ENCODE results near the gene PCDHGA10. TPM values are rescaled to one million over a fixed set of nuclear protein-coding genes. Genes with fewer than 3 reads are reported as not detected.

PCDHGA10 gene
- total and polyA plus RNA-seq, 2 experiments from 2014 or later, result 4.6 to 11.1 TPM

DNA sequence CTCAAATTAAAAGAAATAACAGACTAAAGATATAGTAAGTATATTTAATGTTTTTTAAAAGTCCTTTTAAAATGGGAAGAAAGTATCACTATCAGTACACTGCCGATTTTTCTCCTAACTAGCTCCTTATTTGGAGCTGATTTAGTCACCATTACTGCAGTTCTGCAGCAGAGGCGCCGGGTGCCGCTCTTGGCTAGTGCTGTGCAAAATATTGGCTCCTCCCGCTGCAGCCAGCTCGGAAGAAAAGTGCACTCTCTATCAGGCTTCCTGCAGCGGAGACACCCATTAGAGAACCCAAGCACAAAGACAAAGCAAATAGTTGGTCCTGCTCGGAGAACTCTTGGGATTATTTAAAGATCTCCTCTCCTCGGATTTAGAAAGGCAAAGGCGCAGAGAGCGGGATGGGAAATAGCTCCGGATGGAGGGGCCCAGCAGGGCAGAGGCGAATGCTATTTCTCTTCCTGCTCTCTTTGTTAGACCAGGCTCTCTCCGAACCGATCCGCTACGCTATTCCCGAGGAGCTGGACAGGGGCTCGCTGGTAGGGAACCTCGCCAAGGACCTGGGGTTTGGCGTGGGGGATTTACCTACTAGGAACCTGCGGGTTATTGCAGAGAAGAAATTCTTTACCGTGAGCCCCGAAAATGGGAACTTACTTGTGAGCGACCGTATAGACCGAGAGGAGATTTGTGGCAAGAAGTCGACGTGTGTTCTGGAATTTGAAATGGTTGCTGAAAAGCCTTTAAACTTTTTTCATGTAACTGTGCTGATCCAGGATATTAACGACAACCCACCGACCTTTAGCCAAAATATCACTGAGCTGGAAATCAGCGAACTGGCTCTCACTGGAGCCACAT, 42.6 kb upstream of the PCDHGA10 start, which contains the start of gene PCDHGB3:
TSS of gene PCDHGB3 (plus strand) at position 249 of the 855 bp plus-strand sequence. CDS start at position 402, 153 bp downstream.
- DNase-seq, result peak; percentile 81

GRCh38 chr5:141371572-141372475, 41.0 kb upstream of the PCDHGA10 start:
- TF ChIP-seq EZH2phosphoT487 (IDR thresholded peaks at IDR 0.05; ENCODE audit: insufficient read depth, low read depth) (no peak), EZH2 (IDR thresholded peaks at IDR 0.05; ENCODE audit: insufficient read depth, poor library complexity, severe bottlenecking) (no peak)
- Histone ChIP-seq H3K36me3 (ENCODE audit: low read depth) (no peaks in the 10 kb centered on the region), H3K4me1 (ENCODE audit: insufficient read depth) (no peaks in the 10 kb centered on the region), H3K9me2 (ENCODE audit: insufficient read depth) (no peaks in the 10 kb centered on the region), H3K9me3 (ENCODE audit: low read depth) (no peaks in the 10 kb centered on the region), H3F3A (ENCODE audit: insufficient read depth) (no peaks in the 10 kb centered on the region), H3K4me3 (no peak overlapping the region), H3K27me3 (replicated peaks; ENCODE audit: insufficient read depth) (no peaks in the 10 kb centered on the region), H2AFZ (no peak overlapping the region), H4K20me1 (ENCODE audit: insufficient read depth) (no peaks in the 10 kb centered on the region), H3K79me2 (ENCODE audit: insufficient read depth) (no peaks in the 10 kb centered on the region), H3K4me2 (ENCODE audit: unreplicated experiment) (no peak overlapping the region), H3K9ac (no peak overlapping the region), H3K27ac (no peak overlapping the region)
- 49 to 52% methylated on average over 59 to 68 of the region's 69 CpGs for WGBS, 2 experiments (ENCODE audit: low coverage in 1 of 2, low lambda C conversion rate in 2 of 2, missing lambda C conversion rate in 2 of 2)
- in situ Hi-C loops (cut with MboI), result no loop called here
- no peak for DNase-seq

More for the DNA sequence above, 42.6 kb upstream of the PCDHGA10 start, which contains the start of gene PCDHGB3:
- in situ Hi-C loops (cut with MboI), result no loop called here
- H3K4me2 ChIP-seq (ENCODE audit: unreplicated experiment), result peak within 1 kb of the TSS; percentile 45
- no peaks in the 10 kb centered on the region for H3K9me2 ChIP-seq (ENCODE audit: insufficient read depth)
- no peaks in the 10 kb centered on the region for H4K20me1 ChIP-seq (ENCODE audit: insufficient read depth)
- H3K4me3 ChIP-seq, result peak within 1 kb of the TSS; percentile 59
- 28 to 31% methylated on average over 32 of the region's 32 CpGs for WGBS, 2 experiments (ENCODE audit: low coverage in 1 of 2, low lambda C conversion rate in 2 of 2, missing lambda C conversion rate in 2 of 2)
- TF ChIP-seq EZH2 (IDR thresholded peaks at IDR 0.05; ENCODE audit: insufficient read depth, poor library complexity, severe bottlenecking) (no peak), EZH2phosphoT487 (IDR thresholded peaks at IDR 0.05; ENCODE audit: insufficient read depth, low read depth) (no peak)
- H3K27ac ChIP-seq, result no peak within 1 kb of the TSS
- no peaks in the 10 kb centered on the region for H3K4me1 ChIP-seq (ENCODE audit: insufficient read depth)
- no peaks in the 10 kb centered on the region for H3K36me3 ChIP-seq (ENCODE audit: low read depth)
- H3K9ac ChIP-seq, result 0 out of 2 replicates have a peak within 1 kb of the TSS, but pooled peaks have one; percentile 3
- H3K27me3 ChIP-seq (replicated peaks; ENCODE audit: insufficient read depth), result no peaks in the 10 kb centered on the region
- H2AFZ ChIP-seq, result peak within 1 kb of the TSS; percentile 69
- no peaks in the 10 kb centered on the region for H3F3A ChIP-seq (ENCODE audit: insufficient read depth)
- no peaks in the 10 kb centered on the region for H3K79me2 ChIP-seq (ENCODE audit: insufficient read depth)
- H3K9me3 ChIP-seq (ENCODE audit: low read depth), result no peaks in the 10 kb centered on the region

DNA sequence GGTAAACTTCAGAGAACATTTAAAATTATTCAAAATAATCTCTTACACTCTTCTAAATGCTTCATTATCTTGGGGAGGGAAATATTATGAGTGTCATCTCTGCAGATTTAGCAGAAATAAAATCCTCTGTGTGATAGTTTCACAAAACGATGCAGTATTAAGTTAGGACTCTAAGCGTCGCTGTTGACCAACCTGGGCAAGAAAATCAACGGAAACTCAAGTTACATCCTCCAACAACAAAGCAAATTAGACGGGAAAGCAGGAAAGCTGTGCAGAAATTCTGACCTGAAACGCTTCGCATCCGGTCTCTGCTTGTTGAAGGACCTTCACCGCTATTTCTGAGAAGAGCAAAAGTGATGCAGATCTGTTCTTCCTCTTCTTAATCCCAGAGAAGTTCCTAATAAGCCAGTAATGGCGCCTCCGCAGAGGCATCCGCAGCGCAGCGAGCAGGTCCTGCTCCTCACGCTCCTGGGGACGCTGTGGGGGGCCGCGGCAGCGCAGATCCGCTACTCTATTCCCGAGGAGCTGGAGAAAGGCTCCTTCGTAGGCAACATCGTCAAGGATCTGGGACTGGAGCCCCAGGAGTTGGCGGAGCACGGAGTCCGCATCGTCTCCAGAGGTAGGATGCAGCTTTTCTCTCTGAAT, 39.0 kb upstream of the PCDHGA10 start, which contains the start of gene PCDHGA6:
TSS of gene PCDHGA6 (plus strand) at position 219 of the 645 bp plus-strand sequence. CDS start at position 412, 193 bp downstream.
- 13 to 20% methylated on average over 27 of the region's 27 CpGs for WGBS, 2 experiments (ENCODE audit: low coverage in 1 of 2, low lambda C conversion rate in 2 of 2, missing lambda C conversion rate in 2 of 2)
- H3K36me3 ChIP-seq (ENCODE audit: low read depth), result no peaks in the 10 kb centered on the region

More for the DNA sequence above, 39.0 kb upstream of the PCDHGA10 start, which contains the start of gene PCDHGA6:
- no peak for TF ChIP-seq EZH2phosphoT487 (IDR thresholded peaks at IDR 0.05; ENCODE audit: insufficient read depth, low read depth)
- no peak for TF ChIP-seq EZH2 (IDR thresholded peaks at IDR 0.05; ENCODE audit: insufficient read depth, poor library complexity, severe bottlenecking)
- H3K9ac ChIP-seq, result peak within 1 kb of the TSS; percentile 67
- H3F3A ChIP-seq (ENCODE audit: insufficient read depth), result no peaks in the 10 kb centered on the region
- DNase-seq, result peak; percentile 64
- in situ Hi-C loops (cut with MboI), result no loop called here
- H2AFZ ChIP-seq, result peak within 1 kb of the TSS; percentile 92
- H3K79me2 ChIP-seq (ENCODE audit: insufficient read depth), result no peaks in the 10 kb centered on the region
- H3K4me1 ChIP-seq (ENCODE audit: insufficient read depth), result no peaks in the 10 kb centered on the region
- H4K20me1 ChIP-seq (ENCODE audit: insufficient read depth), result no peaks in the 10 kb centered on the region
- peak within 1 kb of the TSS; percentile 80 for H3K4me2 ChIP-seq (ENCODE audit: unreplicated experiment)
- peak within 1 kb of the TSS; percentile 77 for H3K4me3 ChIP-seq
- peak within 1 kb of the TSS; percentile 44 for H3K27ac ChIP-seq
- no peaks in the 10 kb centered on the region for H3K9me2 ChIP-seq (ENCODE audit: insufficient read depth)
- H3K27me3 ChIP-seq (replicated peaks; ENCODE audit: insufficient read depth), result no peaks in the 10 kb centered on the region
- H3K9me3 ChIP-seq (ENCODE audit: low read depth), result no peaks in the 10 kb centered on the region
